GM18909 (cell line): ENCODE results near the gene GNA12.

ENCODE experiments used
- ATAC-seq: cut with Tn5 transposase; IDR thresholded peaks from one replicate; pipeline ENCODE4 v1.9.1; 2021; ENCODE audit warnings: mild to moderate bottlenecking; ENCODE audit not compliant: unreplicated experiment, poor library complexity

GNA12 gene

DNA sequence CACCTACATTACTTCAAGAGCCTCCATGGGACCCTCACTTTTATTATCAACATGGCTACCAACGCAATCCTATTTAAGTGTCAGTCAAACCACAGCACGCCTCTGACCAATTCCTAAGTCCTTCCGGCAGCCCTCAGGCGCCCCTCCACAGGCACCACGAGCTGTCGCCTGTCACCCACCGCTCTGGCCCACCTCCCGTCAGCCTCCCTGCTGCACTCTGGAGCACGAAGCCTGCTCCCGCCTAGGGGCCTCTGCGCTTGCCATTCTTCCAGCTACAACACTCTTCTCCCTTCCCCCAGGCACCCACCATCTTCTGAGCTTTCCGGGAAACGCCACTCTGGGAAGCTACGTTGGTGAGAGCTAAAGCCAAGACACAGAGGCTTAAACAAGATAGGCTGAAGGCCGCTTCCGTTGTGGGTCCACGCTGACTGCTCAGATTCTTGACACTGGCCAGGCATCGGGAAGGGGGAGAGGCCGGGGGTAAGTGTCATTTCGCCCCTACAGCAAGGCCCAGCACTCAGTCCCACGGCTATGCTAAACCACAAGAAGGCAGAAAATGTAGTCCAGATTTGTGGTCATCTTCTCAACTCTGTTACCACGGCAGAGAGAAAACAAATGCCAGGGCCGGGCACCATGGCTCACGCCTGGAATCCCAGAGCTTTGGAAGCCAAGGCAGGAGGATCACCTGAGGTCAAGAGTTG lies 56.7 kb downstream of the GNA12 start:
- no peak for ATAC-seq

DNA sequence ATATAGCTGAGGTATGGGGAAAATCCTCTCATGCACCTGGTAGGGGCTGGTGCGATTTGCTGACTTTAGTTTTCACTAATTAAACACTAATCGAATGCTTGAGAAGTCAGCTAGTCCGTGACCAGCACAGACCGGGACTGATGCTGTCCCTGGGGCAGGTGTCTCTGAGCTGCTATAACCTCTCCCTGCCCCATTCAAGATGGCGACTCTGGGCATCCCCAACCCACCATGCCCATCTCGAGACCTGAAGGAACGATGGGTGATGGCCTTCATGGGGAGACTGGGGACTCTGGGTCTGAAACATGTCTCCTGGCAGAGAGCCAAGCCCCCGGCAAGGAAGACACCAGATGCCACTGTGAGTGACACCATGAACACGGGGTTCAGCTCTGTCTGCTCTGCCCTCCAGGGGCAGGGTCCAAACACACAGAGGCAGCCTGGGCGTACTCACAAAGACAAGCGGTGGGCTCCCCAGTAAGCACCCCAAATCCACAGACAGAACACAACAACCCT lies 57.4 kb downstream of the GNA12 start:
- ATAC-seq: no peak

DNA sequence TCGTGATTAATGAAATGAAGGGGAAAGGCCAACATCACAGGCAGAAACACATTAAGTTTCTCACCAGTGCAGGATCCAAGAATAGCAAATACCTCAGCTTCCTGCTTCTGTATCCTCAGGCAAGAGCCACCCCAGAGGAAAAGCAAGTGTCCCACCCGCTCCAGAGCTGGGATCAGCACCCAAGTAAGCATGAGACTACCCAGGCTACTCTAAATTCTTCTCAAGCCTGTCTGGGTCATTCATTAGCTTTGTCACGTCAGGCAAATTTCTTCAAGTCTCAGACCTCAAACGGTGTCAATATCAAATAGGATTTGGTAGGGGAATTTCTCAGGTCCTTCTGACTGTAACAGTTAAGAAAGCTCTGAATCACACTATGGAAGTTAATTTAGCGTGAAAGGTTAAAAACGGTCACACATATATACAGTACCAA lies 59.0 kb downstream of the GNA12 start:
- ATAC-seq: peak; percentile 68

DNA sequence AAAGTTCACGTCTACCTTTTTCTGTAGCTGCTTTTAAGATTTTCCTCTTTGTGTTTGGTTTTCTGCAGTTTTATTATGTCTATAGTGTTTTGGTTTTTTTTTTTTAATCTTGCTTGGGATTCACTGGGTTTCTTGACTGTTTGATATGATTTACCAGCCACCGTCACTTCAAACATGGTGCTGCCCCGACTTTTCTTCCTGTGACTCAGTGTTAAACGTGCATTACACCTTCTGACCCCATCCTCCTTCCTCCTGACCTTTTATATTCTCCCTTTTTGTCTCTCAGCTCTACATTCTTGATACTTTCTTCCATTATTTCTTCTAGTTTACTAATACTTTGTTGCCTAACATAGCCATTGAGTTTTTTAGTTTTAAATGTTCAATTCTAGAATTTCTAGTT lies 61.5 kb downstream of the GNA12 start:
- ATAC-seq: no peak

DNA sequence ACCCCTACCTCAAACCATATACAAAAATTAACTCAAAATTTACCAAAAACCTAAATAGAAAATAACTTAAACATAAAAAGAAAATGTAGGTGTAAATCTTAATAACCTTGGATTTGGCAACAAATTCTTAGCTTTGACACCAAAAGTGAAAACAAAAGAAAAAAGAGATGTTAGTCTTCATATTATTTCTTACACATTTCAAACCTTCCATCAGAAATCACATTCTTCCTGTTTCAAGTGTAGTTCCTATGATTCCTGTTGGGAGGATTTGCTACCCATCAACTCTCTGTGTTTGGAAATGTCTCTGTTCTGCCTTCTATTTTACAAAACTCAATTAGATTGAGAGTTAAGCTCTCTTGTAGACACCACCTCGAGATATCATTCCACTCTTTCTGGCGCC lies 62.0 kb downstream of the GNA12 start:
- ATAC-seq: no peak

DNA sequence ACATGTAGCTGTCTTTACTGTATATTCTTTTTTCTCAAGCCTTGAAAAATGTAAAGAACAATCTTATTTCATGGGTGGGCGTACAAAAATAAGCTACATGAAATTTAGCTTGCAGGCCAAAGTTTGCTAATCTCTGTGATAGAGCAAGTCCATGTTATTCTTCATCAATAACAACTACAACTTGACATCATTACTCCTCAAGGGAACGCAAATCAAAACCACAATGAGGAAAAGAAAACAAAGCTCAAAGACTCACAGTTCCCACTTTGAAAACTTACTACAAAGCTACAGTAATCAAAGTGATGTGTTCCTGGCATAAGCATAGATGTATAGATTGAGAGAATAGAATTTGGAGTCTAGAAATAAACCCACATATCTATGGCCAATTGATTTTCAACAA lies 62.5 kb downstream of the GNA12 start:
- ATAC-seq: no peak

DNA sequence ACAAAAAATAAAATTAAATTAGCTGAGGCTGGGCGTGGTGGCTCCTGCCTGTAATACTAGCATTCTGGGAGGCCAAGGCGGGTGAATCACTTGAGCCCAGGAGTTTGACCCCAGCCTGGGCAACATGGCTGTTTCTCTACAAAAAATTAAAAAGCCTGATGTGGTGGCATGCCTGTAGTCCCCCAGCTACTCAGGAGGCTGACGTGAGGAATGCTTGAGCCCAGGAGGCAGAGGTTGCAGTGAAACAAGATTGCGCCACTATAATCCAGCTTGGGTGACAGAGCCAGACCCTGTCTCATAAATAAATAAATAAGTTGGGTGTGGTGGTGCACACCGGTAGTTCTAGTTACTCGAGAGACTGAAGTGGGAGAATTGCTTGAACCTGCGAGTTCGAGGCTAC lies 65.1 kb downstream of the GNA12 start:
- no peak for ATAC-seq

DNA sequence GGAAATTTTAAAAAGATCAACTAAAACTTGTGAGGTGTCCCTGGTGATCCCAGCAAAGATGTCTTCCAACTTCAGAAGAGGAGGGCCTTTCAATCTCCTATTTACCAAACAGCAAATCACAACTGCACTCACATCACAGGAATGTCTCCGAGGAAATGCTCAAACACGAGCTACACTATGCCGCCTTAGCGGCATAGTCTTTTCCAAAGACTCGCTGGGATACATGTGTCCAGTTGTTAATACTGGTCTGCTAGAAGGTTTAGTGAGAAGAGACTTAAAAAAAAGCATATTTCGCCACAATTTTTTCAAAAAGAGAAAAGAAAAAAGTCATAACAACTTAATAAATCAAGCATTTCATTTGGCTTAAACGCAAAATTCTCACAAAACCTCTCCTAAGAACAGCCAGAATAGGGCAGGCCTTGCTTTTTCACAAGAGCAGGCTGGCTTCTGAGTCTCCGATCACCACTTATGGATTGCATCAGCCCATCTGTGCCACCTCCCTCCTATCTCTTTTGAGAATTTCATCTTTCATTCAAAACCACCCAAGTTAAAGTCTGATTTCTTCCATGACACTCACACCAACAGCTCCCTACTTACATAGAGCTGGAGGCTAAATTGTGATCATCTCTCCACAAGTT lies 66.1 kb downstream of the GNA12 start:
- ATAC-seq: no peak

DNA sequence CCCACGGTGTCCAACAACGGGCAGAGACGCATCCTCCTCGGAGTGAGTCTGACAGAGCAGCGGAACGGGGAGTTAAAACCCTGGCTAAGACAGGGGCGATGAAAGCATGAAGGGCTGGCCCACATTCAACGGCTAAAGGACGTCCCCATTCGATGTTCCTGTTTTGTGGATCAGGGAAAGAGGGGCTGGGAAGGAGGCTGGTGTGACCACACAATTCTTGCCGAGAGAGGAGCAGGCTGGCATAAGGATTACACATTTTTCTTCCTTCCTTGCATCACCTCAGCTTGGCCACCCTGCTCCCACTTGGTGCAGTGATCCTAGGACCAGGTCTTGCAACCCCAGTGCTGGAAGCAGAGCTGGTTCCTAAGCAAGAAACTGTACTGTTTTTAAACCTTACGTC lies 67.7 kb downstream of the GNA12 start:
- no peak for ATAC-seq

DNA sequence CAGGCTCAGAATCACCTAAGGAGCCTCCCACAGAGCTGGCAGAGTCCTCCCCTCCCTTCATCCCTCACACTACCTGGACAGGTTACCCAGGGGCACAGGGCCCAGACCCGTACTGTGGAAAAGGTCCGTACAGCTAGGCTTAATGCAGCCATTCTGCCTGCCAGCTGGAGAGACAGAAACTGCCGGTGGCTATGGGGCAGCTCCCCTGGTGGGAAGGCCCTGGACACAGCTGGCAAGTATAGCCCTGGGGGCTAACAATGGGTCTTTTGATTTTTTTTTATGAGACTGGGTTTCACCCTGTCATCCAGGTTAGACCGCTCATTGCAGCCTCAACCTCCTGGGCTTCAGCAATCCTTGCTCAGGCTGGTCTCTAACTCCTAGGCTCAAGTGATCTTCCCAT lies 68.3 kb downstream of the GNA12 start:
- ATAC-seq: no peak

DNA sequence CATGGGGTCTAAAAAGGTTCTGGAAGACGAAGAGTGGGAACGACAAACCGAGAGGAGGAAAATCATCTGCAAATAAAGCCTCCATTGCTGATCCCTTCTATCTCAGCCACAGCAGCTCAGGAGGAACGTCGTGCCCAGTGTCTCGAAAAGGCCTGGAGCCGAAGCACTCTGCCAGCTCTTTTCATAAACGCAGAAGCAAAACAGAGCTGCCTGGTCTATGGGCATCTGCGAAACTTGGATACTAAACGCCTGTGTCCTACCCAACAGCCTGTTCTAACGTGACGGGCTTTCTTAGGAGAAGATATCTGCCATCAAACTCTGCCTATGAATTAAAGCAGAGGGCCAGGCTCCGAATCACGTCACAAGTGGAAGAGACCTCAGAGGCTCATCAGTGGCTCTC lies 68.7 kb downstream of the GNA12 start:
- ATAC-seq: no peak

DNA sequence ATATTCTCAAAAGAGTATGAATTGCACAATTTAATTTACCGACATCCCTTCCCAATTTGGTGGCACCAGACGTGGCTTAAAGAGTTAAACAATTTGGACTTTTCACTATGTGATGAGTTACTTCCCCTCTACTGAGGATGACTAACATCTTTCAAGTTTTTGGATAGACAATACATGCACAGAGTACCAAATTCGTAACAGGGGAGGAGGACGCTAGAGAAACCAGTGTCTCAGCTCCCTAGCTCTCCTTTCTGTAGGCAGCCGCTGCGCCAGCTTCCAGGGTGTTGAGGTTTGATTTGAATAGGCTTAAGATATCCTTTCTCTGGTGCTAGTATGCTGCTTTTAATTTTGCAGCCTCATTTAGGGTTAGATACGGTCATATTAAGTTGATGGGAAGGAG lies 69.2 kb downstream of the GNA12 start:
- no peak for ATAC-seq

DNA sequence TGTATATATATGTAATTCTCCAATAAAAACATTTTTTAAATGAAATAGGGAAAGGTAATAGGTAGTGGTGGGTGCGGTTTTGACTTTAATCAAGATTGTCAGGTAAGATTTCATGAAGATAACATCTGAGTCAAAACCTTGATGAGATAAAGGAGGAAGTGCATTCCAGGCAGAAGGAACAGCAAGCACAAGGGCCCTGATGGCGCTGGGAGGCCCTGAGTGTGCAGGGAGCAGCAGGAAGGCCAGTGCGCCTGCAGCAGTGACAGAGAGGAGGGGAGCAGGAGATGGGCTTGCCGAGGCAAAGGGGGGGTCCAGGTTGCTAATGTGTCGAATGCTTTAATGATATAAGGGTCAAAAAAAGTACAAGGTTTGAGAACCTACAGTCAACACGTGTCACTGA lies 69.8 kb downstream of the GNA12 start:
- no peak for ATAC-seq

DNA sequence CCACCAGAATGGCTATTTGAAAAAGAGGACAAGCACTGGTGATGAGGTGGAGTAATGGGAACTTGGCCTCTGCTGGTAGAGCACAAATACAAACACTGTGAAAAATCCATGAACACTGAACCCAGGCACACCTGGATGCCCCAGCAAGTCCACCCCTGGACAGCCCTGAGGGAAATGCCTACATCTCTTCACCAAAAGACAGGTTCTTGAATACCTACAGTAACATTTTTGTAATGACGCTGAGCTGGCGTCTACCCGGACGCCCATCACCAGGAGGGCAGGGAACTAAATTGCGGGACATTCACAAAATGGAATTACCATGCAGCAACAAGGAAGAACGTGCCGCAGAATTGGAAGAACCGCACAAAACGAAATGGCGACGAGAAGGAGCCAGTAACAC lies 70.5 kb downstream of the GNA12 start:
- no peak for ATAC-seq

DNA sequence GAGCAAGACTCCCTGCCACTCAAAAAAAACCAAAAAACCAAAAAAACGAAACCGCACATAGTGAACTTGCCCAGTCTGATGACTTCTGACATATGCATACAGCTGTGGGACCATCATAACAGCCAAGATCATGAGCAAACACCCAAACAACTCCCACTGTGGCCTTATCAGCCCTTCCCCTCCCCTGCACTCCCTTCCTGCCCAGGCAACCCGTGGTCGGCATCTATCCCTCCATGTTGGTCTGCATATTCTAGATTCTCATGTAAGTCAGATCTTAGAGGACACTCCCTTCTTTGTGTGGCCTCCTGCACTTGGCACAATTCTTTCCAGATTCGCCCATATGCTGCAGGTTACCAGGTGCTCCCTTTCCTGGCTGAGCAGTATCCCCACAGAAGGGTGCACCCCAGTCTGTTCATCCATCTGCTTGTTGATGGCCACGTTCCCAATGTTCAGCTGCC lies 72.8 kb downstream of the GNA12 start:
- no peak for ATAC-seq

DNA sequence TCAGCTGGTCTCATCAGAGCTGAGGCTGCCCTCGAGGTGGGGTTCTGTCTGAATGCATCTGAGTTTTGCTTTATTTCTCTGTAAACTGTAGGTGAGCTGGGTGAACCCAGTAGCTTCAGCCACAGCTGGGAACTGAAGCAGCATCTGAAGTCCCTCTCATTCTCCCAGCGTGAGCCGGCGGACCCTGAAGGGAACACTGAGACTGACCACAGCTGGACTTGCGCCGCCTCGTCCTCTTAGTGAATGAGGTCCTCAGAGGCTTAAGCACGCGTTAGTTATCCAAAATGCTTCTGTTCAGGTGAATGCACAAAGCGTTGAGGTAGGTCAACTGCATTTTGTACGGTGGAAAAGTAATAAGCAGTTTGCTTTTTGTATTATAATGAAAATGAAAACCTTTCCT lies 79.5 kb downstream of the GNA12 start:
- ATAC-seq: no peak

DNA sequence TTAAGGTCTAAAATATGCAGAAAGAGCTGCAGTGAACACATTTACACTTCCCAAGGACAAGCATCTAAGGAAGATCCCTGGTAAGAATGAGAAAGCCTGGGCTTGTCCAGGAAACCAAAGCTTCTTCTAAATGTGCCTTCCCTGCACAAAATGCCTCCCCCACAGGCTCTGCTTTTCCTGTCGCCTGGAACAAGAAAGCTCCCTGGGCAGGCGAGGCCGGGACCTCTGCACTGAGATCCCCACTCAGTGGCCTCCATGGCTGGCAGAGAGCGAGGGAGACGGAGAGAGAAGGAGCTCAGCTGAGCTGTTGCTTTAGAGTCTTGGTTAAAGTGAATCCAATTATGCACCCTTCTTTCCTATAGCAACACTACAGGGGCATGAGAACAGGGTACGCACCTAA lies 80.5 kb downstream of the GNA12 start:
- no peak for ATAC-seq

DNA sequence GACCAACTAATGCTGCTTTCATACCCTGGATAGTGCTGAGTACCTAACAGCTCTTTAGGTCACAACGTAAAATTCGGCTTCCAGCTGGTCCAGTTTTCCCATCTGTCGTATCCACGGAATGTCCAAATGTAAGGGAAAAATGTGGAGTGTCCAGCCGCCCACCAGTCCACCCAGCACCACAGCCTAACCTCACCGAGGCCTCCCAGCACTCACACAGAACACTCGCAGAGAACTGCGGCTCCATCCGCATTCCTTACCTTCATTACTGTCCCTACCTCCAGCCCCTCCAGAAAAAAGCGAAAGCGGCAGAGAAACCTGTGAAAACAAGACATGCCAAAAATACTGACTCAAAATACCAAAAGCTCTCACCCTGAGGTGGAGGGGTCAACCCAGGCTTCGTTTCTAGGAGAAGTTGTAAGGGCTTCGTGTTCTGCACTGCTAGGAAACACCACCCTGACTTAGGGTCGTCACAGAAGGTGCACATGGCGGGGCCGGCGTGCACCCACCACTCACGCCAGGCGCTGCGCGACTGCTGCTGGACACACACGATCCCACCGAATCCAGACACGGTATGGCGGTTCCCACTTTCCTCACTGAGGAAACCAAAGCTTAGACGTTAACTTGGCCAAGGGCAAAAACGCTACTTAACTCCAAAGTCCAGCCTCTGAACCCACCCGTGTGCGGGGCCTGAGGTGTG lies 82.2 kb downstream of the GNA12 start:
- no peak for ATAC-seq

DNA sequence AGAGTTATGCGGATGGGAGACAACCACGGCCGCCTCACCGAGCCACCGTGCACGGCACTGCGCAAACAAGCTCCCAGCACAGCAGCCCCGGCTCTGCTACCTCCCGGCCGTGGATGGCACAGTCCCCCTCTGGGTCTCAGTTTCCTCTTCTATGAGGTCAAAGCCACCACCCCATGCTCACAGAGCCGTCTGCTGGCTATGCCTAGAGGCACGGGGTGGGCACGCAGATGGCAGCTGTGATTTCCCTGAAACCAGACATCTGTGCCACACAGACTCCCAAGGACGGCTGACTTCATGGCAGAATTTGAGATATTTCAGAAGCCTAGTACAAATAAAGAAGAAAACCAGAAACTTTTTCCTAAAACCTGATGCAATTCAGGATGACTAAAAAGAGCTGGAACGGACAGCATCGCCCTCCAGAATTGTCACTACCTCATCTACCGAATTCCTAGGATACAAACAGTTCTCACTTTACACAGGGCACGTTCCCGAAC lies 82.9 kb downstream of the GNA12 start:
- ATAC-seq: no peak

DNA sequence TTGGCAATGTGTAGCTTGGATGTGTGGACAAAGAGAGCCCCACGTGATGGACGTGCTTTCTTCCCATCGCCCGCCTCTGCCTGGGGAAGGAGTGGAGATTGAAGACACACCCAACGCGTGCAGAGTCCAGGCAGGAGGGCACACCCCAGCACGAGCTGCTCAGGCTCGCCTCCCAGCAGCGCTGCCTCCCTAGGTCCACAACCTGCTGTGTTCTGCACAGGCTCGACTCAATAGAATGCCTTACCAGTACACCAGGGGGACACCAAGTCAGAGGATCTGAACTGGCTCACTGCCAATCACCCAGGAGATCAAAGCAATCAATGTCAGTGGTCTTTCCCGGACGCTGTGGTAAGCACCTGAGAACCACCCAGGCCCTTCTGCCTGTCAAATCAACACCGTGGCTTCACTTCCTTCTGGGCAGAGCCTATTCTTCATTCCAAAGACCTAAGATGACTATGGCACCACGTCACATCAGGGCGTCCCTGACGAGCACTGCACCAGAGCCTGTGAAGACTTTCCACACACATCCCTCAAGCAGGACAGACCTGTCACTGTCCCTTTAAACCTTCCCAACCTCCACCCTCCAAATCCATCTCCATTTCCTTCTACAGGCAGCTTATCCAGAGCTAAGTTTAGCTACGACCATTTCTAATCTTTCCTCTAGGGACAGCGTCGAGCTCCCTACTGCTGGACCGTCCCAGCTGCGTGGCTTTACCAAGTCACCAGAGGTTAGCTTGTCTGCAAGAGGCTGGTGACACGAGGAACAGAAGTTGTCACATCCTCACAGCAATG lies 83.8 kb downstream of the GNA12 start:
- no peak for ATAC-seq

DNA sequence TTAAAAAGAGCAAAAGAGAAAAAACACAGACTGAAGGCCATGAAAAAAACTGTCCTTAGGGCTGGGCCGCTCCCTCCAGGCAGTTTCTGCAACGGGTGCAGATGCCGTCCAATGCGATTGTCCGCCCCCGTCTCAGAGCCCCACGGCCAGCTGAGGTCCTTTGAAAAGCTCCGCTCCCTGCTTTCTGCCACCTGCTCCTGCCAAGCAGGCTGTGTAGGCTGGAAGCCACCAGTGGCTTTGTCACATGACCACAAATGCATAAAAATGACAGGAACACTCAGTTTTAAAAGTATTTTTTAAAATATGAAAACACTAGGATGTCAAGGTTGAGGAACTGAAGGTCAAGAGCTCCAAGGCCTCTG lies 84.4 kb downstream of the GNA12 start:
- no peak for ATAC-seq
